Measurements from ENCODE around the gene PLPP4.

DNA sequence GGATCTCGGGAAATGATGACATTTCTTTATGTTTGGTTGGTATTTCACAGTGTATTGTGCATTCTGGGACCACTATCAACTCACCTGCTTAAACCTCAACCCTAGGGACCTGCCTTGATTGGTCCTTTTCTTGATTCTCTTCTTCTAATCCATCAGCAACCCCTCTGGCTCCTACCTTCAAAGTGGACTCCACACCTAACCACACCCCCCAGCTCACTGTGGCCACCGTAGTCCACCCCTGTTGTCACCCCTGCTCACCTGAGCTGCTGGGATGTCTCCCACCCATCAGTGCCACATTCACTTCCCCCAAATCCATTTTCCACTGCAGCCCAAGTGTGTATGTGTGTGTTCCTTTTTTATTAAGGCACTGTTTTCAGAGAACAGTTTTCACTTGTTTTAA is 145.0 kb downstream of the PLPP4 start:
- TF ChIP-seq EP300 (IDR thresholded peaks at IDR 0.05; ENCODE audit: low read depth in 2 of 2, low read length in 2 of 2) (no peak), EP300 (CRISPR knock-in tag; IDR thresholded peaks at IDR 0.05; ENCODE audit: borderline replicate concordance) (no peak), EHMT2 (IDR thresholded peaks at IDR 0.05; ENCODE audit: borderline replicate concordance, low read depth, low read length) (no peak), KMT2A (CRISPR knock-in tag; IDR thresholded peaks at IDR 0.05) (no peak), SUZ12 (IDR thresholded peaks at IDR 0.05; ENCODE audit: low read depth, low read length) (no peak), ZZZ3 (CRISPR knock-in tag; IDR thresholded peaks at IDR 0.05; ENCODE audit: borderline replicate concordance) (no peak)

Measured in HepG2 (cell line).